GM21576 (cell line): ENCODE data around the gene TAF11L9.
"Not testable (repeated sequence)": the region's sequence is repeated elsewhere in the genome, so short reads cannot be mapped to it uniquely, and the experiment has no call there.

Experiments
- ATAC-seq: cut with Tn5 transposase; IDR thresholded peaks from one replicate; pipeline ENCODE4 v1.9.1; 2021; ENCODE audit warnings: mild to moderate bottlenecking, moderate library complexity; ENCODE audit not compliant: unreplicated experiment

Gene TAF11L9

GRCh38 chr5:17594255-17594654 lies at the start of gene TAF11L9:
Gene TAF11L9, minus strand, starts transcription at chr5:17594394.
- ATAC-seq, result not testable (repeated sequence)

- no peak for ATAC-seq
Measured at GRCh38 chr5:17634160-17634559, 40.0 kb upstream of the TAF11L9 start, which contains the start of gene TAF11L14. Gene TAF11L14, plus strand, starts transcription at chr5:17634460.

GRCh38 chr5:17631788-17632187 lies 37.6 kb upstream of the TAF11L9 start, which contains the start of gene TAF11L13:
Gene TAF11L13, plus strand, starts transcription at chr5:17632088.
- ATAC-seq, result not testable (repeated sequence)

GRCh38 chr5:17625686-17626085 lies 31.5 kb upstream of the TAF11L9 start:
- ATAC-seq, result no peak

- ATAC-seq, result no peak
Measured at GRCh38 chr5:17620627-17621026, 26.4 kb upstream of the TAF11L9 start.

- ATAC-seq, result no peak
Measured at GRCh38 chr5:17619354-17619753, 25.2 kb upstream of the TAF11L9 start.

- no peak for ATAC-seq
Measured at GRCh38 chr5:17614872-17615605, 20.8 kb upstream of the TAF11L9 start.

DNA sequence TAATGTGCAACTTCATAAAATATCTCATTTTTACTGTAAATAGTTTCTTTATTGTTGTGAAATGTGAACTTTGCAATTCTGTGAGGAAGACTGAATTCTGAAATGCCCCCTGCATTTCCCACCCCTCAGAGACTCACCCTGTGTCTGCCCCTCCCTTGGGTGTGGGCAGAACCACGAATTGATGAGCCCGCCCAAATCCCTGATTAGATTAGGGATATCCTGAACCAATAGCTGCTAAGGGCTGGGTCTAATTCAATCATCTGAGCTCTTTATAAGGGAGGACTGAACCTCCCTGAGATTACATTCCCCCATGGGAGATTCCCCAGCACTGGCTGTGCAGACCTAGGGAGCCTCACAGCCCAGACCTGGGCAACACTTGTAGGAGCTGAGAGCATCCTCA lies 15.9 kb upstream of the TAF11L9 start, which contains the start of gene TAF11L12:
Gene TAF11L12, plus strand, starts transcription at position 301 of the 400 bp plus-strand sequence.
- ATAC-seq, result not testable (repeated sequence)

DNA sequence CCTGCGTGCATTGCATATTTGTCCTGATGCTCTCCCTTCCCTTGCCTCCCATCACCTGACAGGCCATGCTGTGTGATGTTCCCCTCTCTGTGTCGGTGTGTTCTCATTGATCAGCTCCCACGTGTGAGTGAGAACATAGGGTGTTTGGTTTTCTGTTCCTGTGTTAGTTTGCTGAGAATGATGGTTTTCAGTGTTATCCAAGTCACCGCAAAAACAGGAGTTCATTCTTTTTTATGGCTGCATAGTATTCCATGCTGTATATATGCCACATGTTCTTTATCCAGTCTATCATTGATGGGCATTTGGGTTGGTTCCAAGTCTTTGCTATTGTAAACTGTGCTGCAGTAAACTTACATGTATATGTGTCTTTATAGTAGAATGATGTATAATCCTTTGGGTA lies 13.3 kb upstream of the TAF11L9 start:
- ATAC-seq, result not testable (repeated sequence)

DNA sequence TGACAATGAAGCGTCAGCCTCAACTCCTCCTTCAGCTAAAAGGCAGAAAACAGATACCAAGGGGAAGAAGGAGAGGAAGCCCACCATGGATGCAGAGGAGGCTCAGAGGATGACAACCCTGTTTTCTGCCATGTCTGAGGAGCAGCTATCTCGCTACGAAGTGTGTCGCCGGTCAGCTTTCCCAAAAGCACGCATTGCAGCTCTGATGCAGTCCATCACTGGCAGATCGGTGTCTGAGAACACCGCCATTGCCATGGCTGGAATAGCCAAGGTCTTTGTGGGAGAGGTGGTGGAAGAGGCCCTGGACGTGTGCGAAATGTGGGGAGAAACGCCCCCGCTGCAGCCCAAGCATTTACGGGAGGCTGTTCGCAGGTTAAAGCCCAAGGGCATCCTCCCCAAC lies 10.8 kb upstream of the TAF11L9 start:
- no peak for ATAC-seq

DNA sequence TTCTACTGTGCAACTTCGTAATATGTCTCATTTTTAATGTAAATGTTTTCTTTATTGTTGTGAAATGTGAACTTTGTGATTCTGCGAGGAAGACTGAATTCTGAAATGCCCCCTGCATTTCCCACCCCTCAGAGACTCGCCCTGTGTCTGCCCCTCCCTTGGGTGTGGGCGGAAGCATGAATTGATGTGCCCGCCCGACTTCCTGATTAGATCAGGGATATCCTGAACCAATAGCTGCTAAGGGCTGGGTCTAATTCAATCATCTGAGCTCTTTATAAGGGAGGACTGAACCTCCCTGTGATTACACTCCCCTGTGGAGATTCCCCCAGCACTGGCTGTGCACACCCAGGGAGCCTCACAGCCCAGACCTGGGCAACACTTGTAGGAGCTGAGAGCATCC lies 9.7 kb upstream of the TAF11L9 start, which contains the start of gene TAF11L11:
Gene TAF11L11, plus strand, starts transcription at position 304 of the 400 bp plus-strand sequence.
- ATAC-seq, result not testable (repeated sequence)

GRCh38 chr5:17597728-17598127 lies 3.5 kb upstream of the TAF11L9 start, which contains the start of gene TAF11L10:
Gene TAF11L10, minus strand, starts transcription at chr5:17597828.
- ATAC-seq, result not testable (repeated sequence)

GRCh38 chr5:17590860-17591259 lies 3.3 kb downstream of the TAF11L9 start, which contains the start of gene TAF11L8:
Gene TAF11L8, minus strand, starts transcription at chr5:17590960.
- ATAC-seq, result not testable (repeated sequence)

GRCh38 chr5:17585658-17586057 lies 8.5 kb downstream of the TAF11L9 start, which contains the start of gene TAF11L7:
Gene TAF11L7, minus strand, starts transcription at chr5:17585758.
- not testable (repeated sequence) for ATAC-seq
